GM18858 (cell line): ENCODE results near the gene C1orf159.
"Not testable (repeated sequence)": the region's sequence is repeated elsewhere in the genome, so short reads cannot be mapped to it uniquely, and the experiment has no call there.

Source experiments
- ATAC-seq: cut with Tn5 transposase; IDR thresholded peaks from one replicate; pipeline ENCODE4 v1.9.1; 2021; ENCODE audit not compliant: unreplicated experiment

The C1orf159 gene

DNA sequence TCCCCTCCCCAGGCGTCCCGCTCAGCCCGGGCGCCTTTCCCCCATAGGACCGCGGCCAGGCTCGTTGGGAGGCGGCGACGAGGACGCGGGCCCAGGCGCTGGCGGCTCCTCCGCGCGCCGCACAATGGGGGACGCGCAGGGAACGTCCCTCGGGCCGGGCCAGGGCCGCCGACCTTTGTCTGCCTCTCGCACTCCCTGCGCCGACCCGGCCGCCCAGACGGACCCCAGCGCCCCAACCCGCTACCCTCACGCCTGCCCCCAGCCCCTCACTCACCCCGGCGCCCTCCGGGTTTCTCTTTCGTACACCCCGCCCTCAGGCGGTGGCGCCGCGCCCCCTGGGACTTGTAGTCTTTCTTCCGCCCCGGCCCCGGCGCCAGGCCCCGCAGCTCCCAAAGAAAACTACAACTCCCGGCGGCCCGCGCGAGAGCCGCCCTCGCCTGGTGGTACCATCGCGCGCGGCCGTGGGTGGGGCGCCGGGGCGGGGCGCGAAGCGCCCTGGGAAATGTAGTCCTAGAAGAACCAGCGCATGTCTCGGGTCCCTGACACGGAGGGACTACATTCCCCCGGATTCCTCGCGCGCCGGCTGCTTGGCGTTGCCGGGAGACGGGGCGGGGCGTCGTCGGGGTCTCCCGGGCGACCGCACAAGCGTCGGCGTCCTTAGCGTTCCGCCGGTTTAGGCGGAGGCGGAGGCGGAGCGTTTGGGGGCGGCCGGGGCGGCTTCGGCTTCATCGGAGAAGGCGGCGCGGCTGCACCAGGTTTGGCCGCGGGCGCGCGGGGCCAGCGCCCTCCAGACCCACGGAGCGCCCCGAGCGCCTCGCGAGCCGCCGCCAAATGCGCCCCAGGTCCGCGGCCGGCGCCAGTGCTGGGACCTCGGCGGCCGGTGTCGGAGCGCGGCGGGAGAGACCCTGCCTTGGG is at the start of gene C1orf159:
Gene C1orf159 (minus strand): TSS at position 304 of the 915 bp plus-strand sequence. CDS start 24,546 bp downstream, outside the sequence.
- peak; percentile 87 for ATAC-seq

DNA sequence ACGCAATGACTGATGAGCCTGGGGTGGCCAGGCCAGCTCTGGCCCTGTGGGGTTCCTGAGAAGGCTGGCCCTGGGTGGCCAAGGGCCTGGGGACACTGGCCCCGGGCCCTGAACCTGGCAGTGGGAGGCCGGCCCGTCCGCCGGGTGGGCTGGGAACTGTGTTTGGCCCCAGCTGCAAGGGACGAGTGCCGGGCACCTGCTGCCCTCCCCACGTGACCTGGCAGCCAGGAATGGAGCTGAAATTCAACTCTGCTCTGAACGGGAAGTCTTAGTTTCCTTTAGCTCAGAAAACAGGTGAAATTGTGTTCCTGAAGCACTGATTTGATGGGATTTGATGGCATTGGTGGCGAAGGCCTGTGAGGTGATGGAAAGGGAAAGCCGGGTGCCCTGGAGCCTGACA is 49.6 kb upstream of the C1orf159 start:
- no peak for ATAC-seq

DNA sequence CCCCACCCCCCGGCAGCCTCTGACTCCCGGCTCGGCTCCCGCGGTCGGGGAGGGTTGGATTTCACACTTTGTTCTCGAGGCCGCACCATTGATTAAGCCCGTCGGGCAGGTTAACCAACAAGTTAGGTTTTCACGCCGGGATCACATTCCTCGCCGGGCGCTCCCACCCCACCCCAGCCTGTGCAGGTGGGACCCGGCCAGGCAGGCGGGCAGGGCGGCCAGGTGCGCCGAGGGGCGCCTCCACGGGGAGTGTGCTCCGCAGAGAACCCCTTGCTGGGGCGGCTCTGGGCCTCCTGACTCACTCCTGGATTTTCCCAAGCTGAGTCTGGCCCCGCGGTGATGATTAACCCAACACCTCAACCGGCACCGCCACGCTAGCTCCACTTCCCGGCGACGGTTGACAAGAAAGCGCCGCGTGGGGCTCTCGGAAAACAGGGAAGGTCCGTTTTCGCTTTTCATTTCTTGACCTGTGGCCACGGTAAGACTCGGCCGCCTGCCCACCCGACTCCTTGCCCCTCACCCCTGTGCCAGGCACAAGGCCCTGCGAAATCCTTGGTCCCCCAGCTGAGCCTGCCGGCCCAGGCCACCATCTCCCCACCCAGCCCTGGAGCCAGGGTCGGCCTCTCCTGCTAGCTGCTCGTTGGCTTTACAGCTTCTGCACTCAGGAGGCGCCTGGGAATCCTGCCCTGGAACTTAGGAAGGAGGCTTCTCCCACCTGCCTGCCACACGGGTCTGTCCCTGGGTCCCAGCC is 49.0 kb upstream of the C1orf159 start:
- ATAC-seq: no peak

DNA sequence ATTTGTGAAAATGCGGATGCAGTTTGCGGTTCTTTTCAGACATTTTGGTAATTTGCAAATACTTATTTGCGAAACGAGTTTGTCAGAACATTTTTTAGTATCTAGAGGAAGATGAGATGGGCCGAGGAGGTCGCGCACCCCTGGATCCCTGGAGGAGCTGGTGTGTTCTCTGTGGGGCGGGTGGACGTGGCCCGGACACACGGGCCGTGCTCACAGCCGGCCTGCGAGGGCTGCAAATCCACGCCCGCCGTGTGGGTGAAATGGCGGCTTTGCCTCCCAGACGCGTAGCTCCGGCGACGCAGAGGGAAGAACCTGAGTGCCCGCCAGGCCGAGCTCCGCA is 48.4 kb upstream of the C1orf159 start:
- no peak for ATAC-seq

DNA sequence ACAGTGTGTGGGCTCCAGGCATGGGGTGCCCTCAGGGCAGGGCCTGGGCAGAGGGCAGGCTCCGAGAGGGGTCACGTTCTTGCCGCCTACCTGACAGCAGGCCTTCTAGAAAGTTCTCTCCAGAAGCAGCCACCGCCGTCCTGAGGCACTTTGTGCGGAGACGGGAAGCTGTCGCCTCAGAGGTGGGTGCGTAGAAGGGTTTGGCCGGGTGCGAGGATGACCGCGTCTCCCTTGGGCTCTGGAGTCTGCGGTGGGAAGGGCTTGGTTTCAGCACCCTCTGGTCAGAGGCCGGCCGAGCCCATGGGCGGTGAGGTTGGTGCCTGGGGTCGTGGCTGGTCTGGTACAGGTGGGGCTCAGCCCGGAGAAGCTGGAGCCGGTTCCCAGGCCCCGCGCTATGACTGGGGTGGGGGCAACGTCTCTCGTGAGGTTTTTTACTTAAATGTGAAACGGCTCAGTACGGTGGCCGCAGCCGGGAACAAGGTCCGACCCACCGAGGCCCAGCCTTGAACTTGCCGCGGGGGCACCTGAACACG is 47.7 kb upstream of the C1orf159 start:
- no peak for ATAC-seq

DNA sequence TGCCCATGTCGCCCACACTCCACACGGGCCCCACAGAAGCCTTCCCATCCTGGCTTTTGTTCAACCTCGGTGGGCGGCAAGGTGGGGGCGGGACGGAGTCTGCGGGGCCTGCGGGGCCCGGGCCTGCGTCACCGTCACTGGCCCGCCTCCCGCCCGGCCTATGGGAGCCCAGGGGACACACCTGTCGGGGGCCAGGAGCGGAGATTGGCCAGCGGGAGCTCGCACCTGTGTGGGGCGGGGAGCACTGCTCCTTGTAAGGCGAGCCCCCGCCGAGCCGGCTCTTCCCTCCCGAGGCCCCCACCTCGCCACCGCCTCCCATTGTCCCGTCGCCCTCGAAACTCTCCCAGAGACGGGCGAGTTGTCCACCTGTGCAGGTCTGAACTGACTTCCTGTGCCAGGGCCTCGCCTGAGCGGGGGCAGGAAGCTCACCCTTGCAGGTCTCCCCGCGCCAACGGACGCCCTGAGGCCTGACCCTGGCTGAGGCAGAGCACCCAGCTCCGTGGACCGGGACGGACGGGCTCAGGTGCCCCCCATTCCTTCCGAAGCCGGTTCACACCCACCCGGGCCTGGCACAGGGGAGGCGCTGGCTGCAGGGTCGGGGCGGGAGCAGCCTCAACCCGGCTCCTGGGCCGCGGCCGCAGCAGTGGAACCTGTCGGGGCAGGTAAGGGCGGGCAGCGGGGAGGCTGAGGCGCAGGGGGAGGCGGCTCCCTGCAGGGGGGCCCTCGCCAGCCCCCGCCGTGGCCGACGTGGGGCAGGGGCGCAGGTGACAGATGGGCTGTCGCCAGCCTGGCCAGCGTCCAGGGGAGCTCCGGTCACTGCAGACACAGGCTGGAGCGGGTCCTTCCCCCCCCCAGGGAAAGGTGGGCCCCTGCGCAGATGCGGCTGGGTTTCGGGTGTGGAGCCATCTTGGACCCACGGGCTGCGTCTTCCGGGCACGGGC is 47.0 kb upstream of the C1orf159 start:
- no peak for ATAC-seq

DNA sequence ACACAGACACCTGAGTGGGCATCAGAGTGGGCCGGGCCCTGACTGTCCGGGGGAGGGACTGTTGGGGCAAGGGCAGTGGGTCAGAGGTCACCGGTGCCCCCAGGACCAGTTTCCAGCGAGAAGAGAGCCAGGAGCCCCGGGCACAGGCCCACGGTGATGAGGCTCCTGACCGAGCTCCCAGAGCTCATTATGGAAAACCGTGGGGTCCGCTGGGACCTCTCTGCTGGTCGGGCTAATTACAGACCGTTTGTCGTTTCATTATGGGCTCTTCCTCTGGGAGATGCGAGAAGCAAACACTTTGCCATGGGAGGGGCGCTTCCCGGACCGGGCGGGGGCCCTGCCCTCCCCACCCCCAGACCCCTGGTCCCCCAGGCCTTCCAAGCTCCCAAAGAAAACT is 45.8 kb upstream of the C1orf159 start:
- ATAC-seq: no peak

DNA sequence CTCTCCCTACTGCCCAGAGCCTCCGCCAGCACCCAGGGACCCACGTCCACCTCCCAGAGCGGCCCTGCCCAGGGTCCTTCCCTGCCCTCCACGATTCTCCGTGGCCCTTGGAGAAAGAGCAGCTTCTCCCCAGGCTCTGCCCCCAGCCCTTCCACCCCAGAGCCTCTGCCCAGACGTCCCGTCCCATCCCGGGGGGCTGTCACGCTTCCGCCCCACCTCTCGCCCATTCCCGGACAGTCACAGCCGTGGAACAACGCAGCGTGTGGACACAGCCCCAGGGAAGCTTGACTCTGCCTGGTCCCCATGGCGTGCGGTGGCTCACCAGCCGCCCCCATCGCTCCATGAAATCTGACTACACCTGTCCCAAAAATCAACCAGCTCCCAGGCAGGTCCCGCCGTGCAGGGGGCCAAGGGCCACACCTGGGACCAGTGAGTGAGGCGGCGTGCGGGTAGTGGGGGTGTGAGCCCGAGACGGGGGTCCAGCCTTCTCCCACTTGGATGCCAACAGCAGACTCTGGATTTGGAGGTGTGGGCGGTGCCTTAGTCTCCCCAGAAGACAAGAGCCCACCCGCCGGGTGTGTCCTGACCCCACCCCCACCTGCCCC is 45.3 kb upstream of the C1orf159 start:
- no peak for ATAC-seq

DNA sequence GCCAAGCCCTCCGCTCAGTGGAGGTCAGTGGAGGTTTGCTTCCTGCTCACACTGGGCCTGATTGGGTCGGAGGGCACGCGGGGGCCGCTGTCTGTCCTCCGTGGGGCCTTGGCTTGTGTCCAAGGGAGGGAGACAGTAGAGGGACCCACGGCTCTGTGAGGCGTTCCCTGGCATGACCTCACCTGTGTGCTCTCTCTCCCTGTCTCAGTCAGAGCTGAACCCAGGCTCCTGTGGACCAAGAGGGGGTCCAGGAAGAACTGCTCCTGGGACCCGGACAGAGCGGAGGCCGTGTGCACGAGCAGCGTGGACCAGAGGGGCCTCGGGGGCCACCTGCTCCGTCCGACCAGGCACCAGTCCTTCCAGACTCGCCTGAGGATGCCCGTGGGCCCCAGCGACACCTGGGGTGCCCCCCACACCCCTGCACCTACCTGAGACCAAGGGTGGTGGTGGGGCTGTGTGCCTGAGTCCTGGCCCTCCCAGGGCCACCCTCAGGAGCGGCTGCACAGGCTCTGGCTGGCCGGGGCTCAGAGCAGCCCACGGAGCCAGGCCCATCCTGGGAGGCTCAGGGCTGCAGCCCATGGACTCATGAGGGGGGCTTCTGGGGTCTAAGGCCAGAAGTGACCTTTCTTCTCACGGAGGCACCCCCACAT is 44.5 kb upstream of the C1orf159 start:
- ATAC-seq: no peak

DNA sequence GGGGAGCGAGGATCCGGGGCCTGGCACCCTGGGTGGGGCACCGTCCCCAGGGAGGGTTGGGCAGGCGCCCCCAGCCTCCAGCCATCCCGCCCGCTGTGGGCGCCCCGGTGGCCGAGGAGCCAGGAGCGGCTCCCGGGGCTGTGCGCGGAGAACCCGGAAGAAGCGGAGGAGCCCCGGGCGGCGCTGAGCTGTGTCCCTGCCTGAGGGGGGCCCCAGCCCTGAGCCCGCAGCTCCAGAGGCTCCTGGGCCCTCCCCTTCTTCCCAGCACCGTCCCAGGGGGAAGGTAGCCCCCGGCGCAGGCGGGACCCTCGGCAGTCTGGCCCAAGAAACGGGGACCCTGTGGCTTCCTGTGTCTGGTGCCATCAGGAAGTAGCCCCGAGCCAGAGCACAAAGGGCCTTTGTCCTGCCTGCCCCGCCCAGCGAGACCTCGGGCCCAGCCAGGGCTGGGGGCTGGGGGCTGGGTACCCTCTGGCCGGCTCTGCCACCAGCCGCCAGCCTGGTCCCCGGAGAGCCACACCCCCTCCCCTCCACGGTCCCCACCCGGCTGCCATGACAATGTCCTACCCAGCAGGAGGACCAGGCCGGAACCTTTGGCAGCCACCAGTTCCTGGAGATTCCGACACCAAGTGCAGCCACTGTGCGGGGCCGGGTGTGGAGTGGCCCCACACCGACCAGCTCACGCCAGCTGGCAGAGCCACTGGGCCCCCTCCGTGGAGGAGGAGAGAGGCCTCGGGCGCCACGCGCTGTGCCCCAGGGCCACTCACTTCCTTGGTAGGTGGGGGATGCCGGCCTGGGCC is 42.2 kb upstream of the C1orf159 start:
- no peak for ATAC-seq

DNA sequence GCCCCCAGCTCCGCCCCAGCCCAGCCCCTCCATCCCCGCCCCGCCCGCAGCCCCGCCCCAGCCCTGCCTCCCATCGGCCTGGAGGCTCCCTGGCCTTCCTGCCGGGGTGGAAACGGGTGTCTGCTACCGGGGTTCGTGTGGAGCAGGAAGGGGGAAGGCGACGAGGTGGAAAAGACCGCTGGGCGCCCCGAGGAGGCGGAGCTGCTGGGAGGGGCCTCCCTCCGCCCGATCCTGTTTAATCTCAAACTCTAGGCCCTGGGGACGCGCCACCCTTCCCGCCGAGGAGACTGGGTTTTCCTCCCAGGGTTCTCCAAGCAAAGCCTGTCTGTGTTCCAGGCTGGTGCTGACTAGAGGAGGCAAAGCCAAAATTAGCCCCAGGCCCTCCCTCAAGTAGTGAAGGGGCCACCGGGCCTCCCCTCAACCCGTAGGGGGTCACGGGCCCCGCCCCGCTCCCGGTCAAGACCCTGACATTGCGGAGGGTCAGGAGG is 41.6 kb upstream of the C1orf159 start:
- ATAC-seq: no peak

DNA sequence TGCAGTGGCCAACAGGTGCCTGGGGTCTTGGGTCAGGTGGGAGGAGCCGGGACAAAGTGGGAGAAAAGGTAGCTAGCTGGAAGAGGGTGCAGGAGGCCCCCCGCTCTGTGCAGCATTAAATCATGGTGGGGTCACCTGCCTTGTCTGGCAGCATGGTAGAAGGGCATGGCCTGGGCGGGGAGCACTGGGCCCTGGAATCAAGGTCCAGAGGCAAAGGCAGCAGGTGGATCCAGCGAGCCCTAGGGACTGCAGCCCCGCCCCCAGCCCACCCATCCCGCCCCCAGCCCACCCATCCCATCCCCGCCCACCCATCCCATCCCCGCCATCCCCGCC is 41.1 kb upstream of the C1orf159 start:
- ATAC-seq: no peak

DNA sequence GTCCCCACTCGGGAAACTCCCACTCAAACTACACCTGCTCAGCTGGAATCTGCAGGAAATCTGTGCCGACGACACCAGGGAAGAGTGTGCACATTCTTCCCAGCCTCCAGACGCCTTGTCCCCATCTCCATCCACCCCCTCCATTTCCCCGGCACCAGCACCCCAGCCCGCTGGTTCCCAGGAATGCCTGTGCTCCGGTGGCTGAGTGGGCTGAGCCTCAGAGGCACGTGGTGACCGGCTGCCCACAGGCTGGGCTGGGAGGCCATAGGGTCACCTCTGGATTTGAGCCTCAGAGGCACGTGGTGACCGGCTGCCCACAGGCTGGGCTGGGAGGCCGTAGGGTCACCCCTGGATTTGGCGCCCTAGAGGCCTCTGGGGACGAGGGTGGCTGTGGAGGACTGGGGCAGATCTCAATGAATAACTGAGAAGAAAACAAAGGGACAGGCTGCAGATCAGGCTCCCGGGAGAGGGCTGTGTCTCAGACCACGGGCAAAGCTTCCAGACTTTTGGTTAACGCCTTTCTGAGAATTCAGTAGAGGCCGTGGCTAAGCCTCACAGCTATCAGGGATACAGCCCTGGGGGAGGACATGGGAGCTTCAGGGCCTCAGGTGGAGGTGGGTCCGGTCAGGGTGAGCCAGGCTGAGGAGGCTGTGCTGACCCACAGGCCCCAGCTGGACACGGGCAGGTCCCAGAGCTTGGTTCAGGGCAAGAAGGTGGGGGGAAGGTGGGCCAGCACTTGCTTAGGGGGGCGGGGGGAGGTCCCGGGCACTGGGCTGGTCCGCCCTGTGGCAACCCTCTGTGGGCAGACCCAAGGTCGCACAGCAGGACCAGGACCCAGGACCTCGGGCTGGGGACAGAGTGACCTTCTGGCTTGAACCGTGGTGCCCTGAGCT is 40.5 kb upstream of the C1orf159 start:
- no peak for ATAC-seq

DNA sequence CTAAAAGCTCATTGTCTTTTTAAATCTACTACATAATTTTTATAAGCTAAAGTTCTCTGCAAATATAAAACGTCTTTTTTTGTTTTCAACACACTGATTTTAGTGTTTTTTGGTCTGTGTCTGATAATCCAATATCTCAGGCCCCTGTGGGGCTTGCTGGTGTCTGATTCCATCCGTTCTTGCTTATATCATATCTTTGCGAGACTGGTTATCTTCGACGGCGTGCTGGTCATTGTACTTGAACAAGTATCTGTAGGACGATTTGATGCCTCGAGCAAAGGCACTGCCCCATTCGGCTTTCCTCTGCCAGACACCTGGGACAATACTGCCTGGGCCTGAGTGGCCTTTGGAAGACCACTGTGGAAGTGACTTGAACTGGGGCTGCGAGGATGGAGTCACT is 39.4 kb upstream of the C1orf159 start:
- no peak for ATAC-seq

DNA sequence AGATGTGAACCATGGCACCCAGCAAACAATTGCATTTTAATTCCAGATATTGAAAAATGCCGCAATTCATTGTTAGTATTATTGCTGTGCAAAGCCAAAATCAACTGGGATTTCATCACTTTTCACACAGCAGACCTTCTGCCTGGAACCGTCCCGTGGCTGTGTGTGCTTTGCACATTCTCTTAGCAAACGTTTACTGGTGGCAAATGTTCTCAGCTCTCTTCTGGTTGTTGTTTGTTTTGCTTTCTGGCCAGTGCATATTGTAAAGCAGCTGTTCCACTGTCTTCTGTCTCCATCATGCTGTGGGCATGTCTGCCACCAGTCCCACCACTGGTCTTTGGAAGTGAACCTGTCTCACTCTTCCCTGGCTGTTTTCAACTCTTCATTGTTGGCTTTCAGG is 38.0 kb upstream of the C1orf159 start:
- no peak for ATAC-seq

DNA sequence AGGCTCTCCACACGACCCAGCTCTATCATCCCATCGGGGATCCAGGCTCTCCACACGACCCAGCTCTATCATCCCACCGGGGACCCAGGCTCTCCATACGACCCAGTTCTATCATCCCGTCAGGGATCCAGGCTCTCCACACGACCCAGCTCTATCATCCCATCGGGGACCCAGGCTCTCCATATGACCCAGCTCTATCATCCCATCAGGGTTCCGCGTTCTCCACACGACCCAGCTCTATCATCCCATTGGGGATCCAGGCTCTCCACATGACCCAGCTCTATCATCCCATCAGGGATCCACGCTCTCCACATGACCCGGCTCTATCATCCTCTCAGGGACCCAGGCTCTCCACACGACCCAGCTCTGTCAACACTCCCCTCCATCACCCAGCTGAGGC is 37.3 kb upstream of the C1orf159 start:
- ATAC-seq: not testable (repeated sequence)

DNA sequence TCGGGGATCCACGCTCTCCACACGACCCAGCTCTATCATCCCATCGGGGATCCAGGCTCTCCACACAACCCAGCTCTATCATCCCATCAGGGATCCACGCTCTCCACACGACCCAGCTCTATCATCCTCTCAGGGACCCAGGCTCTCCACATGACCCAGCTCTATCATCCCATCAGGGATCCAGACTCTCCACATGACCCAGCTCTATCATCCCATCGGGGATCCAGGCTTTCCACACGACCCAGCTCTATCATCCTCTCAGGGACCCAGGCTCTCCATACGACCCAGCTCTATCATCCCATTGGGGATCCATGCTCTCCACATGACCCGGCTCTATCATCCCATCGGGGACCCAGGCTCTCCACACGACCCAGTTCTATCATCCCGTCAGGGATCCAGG is 36.5 kb upstream of the C1orf159 start:
- not testable (repeated sequence) for ATAC-seq

DNA sequence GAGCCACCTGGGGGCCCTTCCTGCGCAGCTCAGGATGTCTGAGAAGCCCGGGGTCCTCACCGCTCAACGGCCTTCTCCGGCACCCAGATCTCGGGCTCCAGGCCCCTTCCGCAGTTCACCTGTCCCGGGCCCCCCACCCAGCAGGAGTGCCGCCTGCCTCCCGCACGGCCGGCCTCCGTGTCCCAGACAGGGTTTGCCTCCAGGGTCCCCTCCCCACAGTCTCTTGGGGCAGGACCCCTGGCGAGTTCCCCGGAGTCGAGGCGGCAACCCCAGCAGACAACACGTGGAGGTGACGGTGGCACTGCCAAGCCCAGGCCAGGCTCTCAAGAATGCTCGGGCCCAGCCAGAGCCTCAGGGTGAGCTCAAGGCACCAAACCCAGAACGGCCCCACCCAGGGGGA is 35.4 kb upstream of the C1orf159 start:
- no peak for ATAC-seq
